GM12891 (cell line): ENCODE data around the gene LIPC.

ENCODE experiments used
- DNase-seq: peaks from one replicate; pipeline ENCODE4 v3.0.0; 2011; ENCODE audit warnings: low spot score; ENCODE audit not compliant: insufficient read length
- FAIRE-seq: peaks from 2 replicates; lab custom pipeline; 2011; peaks lifted over from hg19 to GRCh38; lab: Jason Lieb, UNC
- PAX5 ChIP-seq: IDR thresholded peaks from 2 replicates; pipeline ENCODE4 v1.6.1; 2011; ENCODE audit warnings: low read length, moderate library complexity, mild to moderate bottlenecking; ENCODE audit not compliant: insufficient read depth, severe bottlenecking
- POLR2A ChIP-seq: IDR thresholded peaks from 2 replicates; pipeline ENCODE4 v1.6.1; 2011; ENCODE audit warnings: low read depth, low read length, control low read depth
- POLR2AphosphoS5 ChIP-seq: IDR thresholded peaks from 2 replicates; pipeline ENCODE4 v1.6.1; 2011; ENCODE audit warnings: low read depth, low read length, control low read depth
- POU2F2 ChIP-seq: IDR thresholded peaks from 2 replicates; pipeline ENCODE4 v1.6.1; 2011; ENCODE audit warnings: low read depth, mild to moderate bottlenecking, control low read depth, low read length, moderate library complexity
- SPI1 ChIP-seq: IDR thresholded peaks from 2 replicates; pipeline ENCODE4 v1.6.1; 2011; ENCODE audit warnings: low read depth, low read length, control low read depth
- TAF1 ChIP-seq: IDR thresholded peaks from 2 replicates; pipeline ENCODE4 v1.6.1; 2011; ENCODE audit warnings: low read depth, low read length, control low read depth

LIPC gene

GRCh38 chr15:58487724-58488120 is 55.9 kb downstream of the LIPC start:
- DNase-seq: no peak
- FAIRE-seq: no peak
- TF ChIP-seq POLR2AphosphoS5 (no peak), PAX5 (no peak), POLR2A (no peak), TAF1 (no peak), SPI1 (no peak), POU2F2 (no peak)

GRCh38 chr15:58489289-58490085 is 57.7 kb downstream of the LIPC start:
- no peak for DNase-seq

GRCh38 chr15:58490086-58490887 is 58.5 kb downstream of the LIPC start:
- FAIRE-seq (no peak), DNase-seq (no peak)
- TF ChIP-seq TAF1 (no peak), PAX5 (no peak), POLR2AphosphoS5 (no peak), SPI1 (no peak)

More at GRCh38 chr15:58489289-58490085, 57.7 kb downstream of the LIPC start:
- no peak for TF ChIP-seq SPI1
- TF ChIP-seq POLR2A: no peak
- no peak for TF ChIP-seq PAX5
- no peak for TF ChIP-seq POLR2AphosphoS5
- no peak for TF ChIP-seq POU2F2
- no peak for TF ChIP-seq TAF1
- FAIRE-seq: no peak

GRCh38 chr15:58490888-58491473 is 59.2 kb downstream of the LIPC start:
- DNase-seq (no peak), FAIRE-seq (no peak)
- TF ChIP-seq PAX5 (no peak), POLR2AphosphoS5 (no peak), POLR2A (no peak), TAF1 (no peak), SPI1 (no peak), POU2F2 (no peak)

- FAIRE-seq: no peak
- TF ChIP-seq POU2F2 (no peak), PAX5 (no peak), POLR2A (no peak), POLR2AphosphoS5 (no peak), SPI1 (no peak), TAF1 (no peak)
- no peak for DNase-seq
Observed at GRCh38 chr15:58491499-58492202, 59.9 kb downstream of the LIPC start.

- DNase-seq (no peak), FAIRE-seq (no peak)
- TF ChIP-seq SPI1 (no peak), TAF1 (no peak), POLR2A (no peak), POU2F2 (no peak), POLR2AphosphoS5 (no peak), PAX5 (no peak)
Observed at GRCh38 chr15:58492661-58493397, 61.0 kb downstream of the LIPC start.

- no peak for TF ChIP-seq POLR2A
- no peak for TF ChIP-seq SPI1
- TF ChIP-seq POLR2AphosphoS5: no peak
- no peak for TF ChIP-seq POU2F2
- no peak for TF ChIP-seq PAX5
- TF ChIP-seq TAF1: no peak
- DNase-seq: no peak
- FAIRE-seq: no peak
Observed at GRCh38 chr15:58494567-58494966, 62.8 kb downstream of the LIPC start.

- FAIRE-seq (no peak), DNase-seq (no peak)
- TF ChIP-seq POLR2AphosphoS5: no peak
- peak; percentile 23; the same call in 1 of the 2 replicates for TF ChIP-seq SPI1
Observed at GRCh38 chr15:58495891-58496408, 64.2 kb downstream of the LIPC start.
